ENCODE results near the gene SDK2. TPM values are rescaled to one million over a fixed set of nuclear protein-coding genes. Genes with fewer than 3 reads are reported as not detected.

The SDK2 gene
- total RNA-seq, 1 donor, result under 0.01 TPM

GRCh38 chr17:73496232-73496631 is 148.0 kb downstream of the SDK2 start:
- no peak for TF ChIP-seq CTCF (IDR thresholded peaks at IDR 0.05; ENCODE audit: insufficient read depth, low read depth, low read length)
- no peak for DNase-seq (ENCODE audit: low read depth)

GRCh38 chr17:73495641-73496040 is 148.6 kb downstream of the SDK2 start:
- no peak for DNase-seq (ENCODE audit: low read depth)
- no peak for TF ChIP-seq CTCF (IDR thresholded peaks at IDR 0.05; ENCODE audit: insufficient read depth, low read depth, low read length)
- H3K4me3 ChIP-seq (ENCODE audit: low read depth, low read length), result no peak overlapping the region

More at GRCh38 chr17:73496232-73496631, 148.0 kb downstream of the SDK2 start:
- H3K4me3 ChIP-seq (ENCODE audit: low read depth, low read length), result no peak overlapping the region

- TF ChIP-seq CTCF (IDR thresholded peaks at IDR 0.05; ENCODE audit: insufficient read depth, low read depth, low read length), result no peak
- no peak for DNase-seq (ENCODE audit: low read depth)
- H3K4me3 ChIP-seq (ENCODE audit: low read depth, low read length), result no peak overlapping the region
Observed at GRCh38 chr17:73494950-73495349, 149.3 kb downstream of the SDK2 start.

- no peak for DNase-seq (ENCODE audit: low read depth)
- H3K4me3 ChIP-seq (ENCODE audit: low read depth, low read length), result no peak overlapping the region
- no peak for TF ChIP-seq CTCF (IDR thresholded peaks at IDR 0.05; ENCODE audit: insufficient read depth, low read depth, low read length)
Observed at GRCh38 chr17:73493956-73494926, 150.0 kb downstream of the SDK2 start.

GRCh38 chr17:73492821-73493814 is 151.1 kb downstream of the SDK2 start:
- no peak overlapping the region for H3K4me3 ChIP-seq (ENCODE audit: low read depth, low read length)
- DNase-seq (ENCODE audit: low read depth), result no peak
- TF ChIP-seq CTCF (IDR thresholded peaks at IDR 0.05; ENCODE audit: insufficient read depth, low read depth, low read length), result no peak

- H3K4me3 ChIP-seq (ENCODE audit: low read depth, low read length), result no peak overlapping the region
- TF ChIP-seq CTCF (IDR thresholded peaks at IDR 0.05; ENCODE audit: insufficient read depth, low read depth, low read length), result no peak
- DNase-seq (ENCODE audit: low read depth), result no peak
Observed at GRCh38 chr17:73492125-73492820, 152.0 kb downstream of the SDK2 start.
